Stomach (tissue), 4 donors: ENCODE measurements around the gene CPLX4.

Source experiments
- CTCF ChIP-seq, 7 experiments: fragments of 450-650 bp in 4 of 7; fragments of 200-600 bp in 3 of 7; sonication (generic) in 3 of 7; IDR thresholded peaks; one replicate each; pipeline ENCODE4 v1.5.1; 2016 to 2019; ENCODE audit warnings: antibody characterized with exemption in 7 of 7, control low read depth in 2 of 7, mild to moderate bottlenecking in 1 of 7
- EP300 ChIP-seq: sonication (generic); formaldehyde crosslinking; IDR thresholded peaks from one replicate; pipeline ENCODE4 v1.6.1; 2017; ENCODE audit warnings: antibody characterized with exemption
- POLR2A ChIP-seq, 4 donors: fragments of 450-650 bp; IDR thresholded peaks; one replicate each; pipeline ENCODE4 v1.6.1; 2016; ENCODE audit warnings: antibody characterized with exemption in 4 of 4, control low read depth in 2 of 4, mild to moderate bottlenecking in 1 of 4, moderate library complexity in 1 of 4

- TF ChIP-seq CTCF (IDR thresholded peaks at IDR 0.05) (no peak), EP300 (no peak), POLR2A (IDR thresholded peaks at IDR 0.05) (no peak)
These were observed 47.7 kb downstream of the CPLX4 start for GRCh38 chr18:59270689-59271257.
